Measurements from ENCODE around the gene SGCG.

The SGCG gene

GRCh38 chr13:23356368-23356767, 175.6 kb downstream of the SGCG start:
- TF ChIP-seq, protein P1, sequence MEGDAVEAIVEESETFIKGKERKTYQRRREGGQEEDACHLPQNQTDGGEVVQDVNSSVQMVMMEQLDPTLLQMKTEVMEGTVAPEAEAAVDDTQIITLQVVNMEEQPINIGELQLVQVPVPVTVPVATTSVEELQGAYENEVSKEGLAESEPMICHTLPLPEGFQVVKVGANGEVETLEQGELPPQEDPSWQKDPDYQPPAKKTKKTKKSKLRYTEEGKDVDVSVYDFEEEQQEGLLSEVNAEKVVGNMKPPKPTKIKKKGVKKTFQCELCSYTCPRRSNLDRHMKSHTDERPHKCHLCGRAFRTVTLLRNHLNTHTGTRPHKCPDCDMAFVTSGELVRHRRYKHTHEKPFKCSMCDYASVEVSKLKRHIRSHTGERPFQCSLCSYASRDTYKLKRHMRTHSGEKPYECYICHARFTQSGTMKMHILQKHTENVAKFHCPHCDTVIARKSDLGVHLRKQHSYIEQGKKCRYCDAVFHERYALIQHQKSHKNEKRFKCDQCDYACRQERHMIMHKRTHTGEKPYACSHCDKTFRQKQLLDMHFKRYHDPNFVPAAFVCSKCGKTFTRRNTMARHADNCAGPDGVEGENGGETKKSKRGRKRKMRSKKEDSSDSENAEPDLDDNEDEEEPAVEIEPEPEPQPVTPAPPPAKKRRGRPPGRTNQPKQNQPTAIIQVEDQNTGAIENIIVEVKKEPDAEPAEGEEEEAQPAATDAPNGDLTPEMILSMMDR (IDR thresholded peaks at IDR 0.05; ENCODE audit: low read depth, low read length) = no peak
- in situ Hi-C loops (cut with HindIII; ENCODE audit: low sequenced_read_pairs) = no loop called here
- no peak for DNase-seq (ENCODE audit: low read depth, low spot score)
- H3K4me3 ChIP-seq (ENCODE audit: low read depth, low read length) = no peak overlapping the region

DNA sequence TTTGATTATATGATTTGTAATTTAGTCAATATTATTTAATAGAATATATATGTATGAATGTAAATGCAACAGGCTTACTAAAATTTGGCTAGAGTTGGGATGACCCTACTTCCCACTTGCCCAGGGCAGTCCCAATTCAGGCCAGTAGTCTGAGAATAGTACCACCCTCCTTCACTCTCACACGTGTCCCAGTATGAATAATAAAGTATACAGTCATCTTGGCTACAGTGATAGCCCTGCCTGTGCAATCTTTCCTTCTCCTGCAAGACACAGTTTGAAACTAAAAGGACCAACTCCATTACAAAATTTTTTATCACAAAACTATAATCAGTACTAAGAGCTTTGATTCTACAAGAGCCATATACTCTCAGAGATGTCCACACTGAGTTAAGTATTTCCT, 176.6 kb downstream of the SGCG start:
- H3K4me3 ChIP-seq (ENCODE audit: low read depth, low read length) = no peak overlapping the region
- TF ChIP-seq, protein P1 (IDR thresholded peaks at IDR 0.05; ENCODE audit: low read depth, low read length) = no peak
- DNase-seq (ENCODE audit: low read depth, low spot score) = no peak
- in situ Hi-C loops (cut with HindIII; ENCODE audit: low sequenced_read_pairs) = no loop called here

DNA sequence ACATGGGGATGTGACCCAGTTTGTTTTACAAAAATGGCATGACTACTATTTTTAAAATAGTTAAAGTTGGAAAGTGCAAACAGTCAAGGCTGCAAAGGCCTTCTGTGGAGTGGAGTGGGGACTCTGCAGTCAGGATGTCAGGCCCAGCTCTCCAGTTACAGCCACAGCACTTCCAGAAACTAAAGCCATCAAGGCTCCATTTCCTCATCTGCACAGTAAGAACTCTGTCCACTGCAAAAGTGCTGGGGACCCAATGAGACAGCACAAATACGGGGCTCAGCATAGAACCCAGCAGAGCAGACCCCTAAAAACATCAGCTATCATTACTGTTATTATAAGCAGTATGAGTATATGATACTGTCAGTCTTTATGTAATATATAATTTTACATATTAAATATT, 179.1 kb downstream of the SGCG start:
- H3K4me3 ChIP-seq (ENCODE audit: low read depth, low read length) = no peak overlapping the region
- in situ Hi-C loops (cut with HindIII; ENCODE audit: low sequenced_read_pairs) = no loop called here
- TF ChIP-seq, protein P1 (IDR thresholded peaks at IDR 0.05; ENCODE audit: low read depth, low read length) = no peak
- DNase-seq (ENCODE audit: low read depth, low spot score) = no peak

- DNase-seq (ENCODE audit: low read depth, low spot score) = no peak
- in situ Hi-C loops (cut with HindIII; ENCODE audit: low sequenced_read_pairs) = no loop called here
- TF ChIP-seq, protein P1 (IDR thresholded peaks at IDR 0.05; ENCODE audit: low read depth, low read length) = no peak
- no peak overlapping the region for H3K4me3 ChIP-seq (ENCODE audit: low read depth, low read length)
Measured at GRCh38 chr13:23365652-23366051, 184.9 kb downstream of the SGCG start.

DNA sequence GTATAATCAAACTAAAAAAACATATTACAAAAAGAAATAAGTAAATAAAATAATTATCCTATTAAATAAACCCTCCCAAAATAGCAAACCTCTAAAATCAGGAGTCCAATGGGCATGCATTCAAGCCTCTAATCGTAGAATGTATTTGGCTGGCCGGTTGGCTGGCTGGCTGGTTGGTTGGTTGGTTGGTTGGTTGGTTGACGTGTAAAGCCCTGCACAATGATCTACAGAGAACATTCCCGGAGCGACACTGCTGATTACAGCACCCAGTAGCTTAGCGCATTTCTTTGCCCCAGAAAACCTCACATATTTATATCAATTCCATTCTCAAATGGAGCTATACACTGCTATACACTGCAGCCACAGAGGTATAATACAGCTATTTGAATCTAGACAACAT, 187.1 kb downstream of the SGCG start:
- no peak overlapping the region for H3K4me3 ChIP-seq (ENCODE audit: low read depth, low read length)
- in situ Hi-C loops (cut with HindIII; ENCODE audit: low sequenced_read_pairs) = no loop called here
- TF ChIP-seq, protein P1 (IDR thresholded peaks at IDR 0.05; ENCODE audit: low read depth, low read length) = no peak
- DNase-seq (ENCODE audit: low read depth, low spot score) = no peak

- no peak for DNase-seq (ENCODE audit: low read depth, low spot score)
- in situ Hi-C loops (cut with HindIII; ENCODE audit: low sequenced_read_pairs) = no loop called here
- TF ChIP-seq, protein P1 (IDR thresholded peaks at IDR 0.05; ENCODE audit: low read depth, low read length) = no peak
- H3K4me3 ChIP-seq (ENCODE audit: low read depth, low read length) = no peak overlapping the region
Measured at GRCh38 chr13:23372264-23372906, 191.6 kb downstream of the SGCG start.

Measured in astrocyte of the spinal cord (primary cell).